Testis (tissue), 3 donors: Measurements from ENCODE around the gene LGALS9. TPM values are rescaled to one million over a fixed set of nuclear protein-coding genes. Genes with fewer than 3 reads are reported as not detected.

ENCODE experiments used
- DNase-seq: peaks from one replicate; pipeline ENCODE4 v3.0.0-alpha.2; 2019
- H3K27ac ChIP-seq, 2 donors: fragments of 200-600 bp; sonication (generic); one replicate each; pipeline ENCODE4 v1.5.1; 2019
- H3K27me3 ChIP-seq: fragments of 200-600 bp; sonication (generic); one replicate; pipeline ENCODE4 v1.5.1; 2019
- H3K36me3 ChIP-seq: fragments of 200-600 bp; sonication (generic); one replicate; pipeline ENCODE4 v1.5.1; 2017; ENCODE audit warnings: low read depth; ENCODE audit errors: missing control alignments
- H3K4me1 ChIP-seq: fragments of 200-600 bp; sonication (generic); one replicate; pipeline ENCODE4 v1.5.1; 2019
- H3K4me3 ChIP-seq, 2 donors: fragments of 200-600 bp; sonication (generic); one replicate each; pipeline ENCODE4 v1.5.1; 2017 to 2019
- H3K9me3 ChIP-seq: fragments of 200-600 bp; sonication (generic); one replicate; pipeline ENCODE4 v1.5.1; 2017
- CTCF ChIP-seq, 3 experiments: fragments of 450-650 bp in 2 of 3; fragments of 200-600 bp in 1 of 3; sonication (generic) in 1 of 3; IDR thresholded peaks; one replicate each; pipeline ENCODE4 v1.5.1; 2016 to 2019; ENCODE audit warnings: antibody characterized with exemption in 3 of 3, mild to moderate bottlenecking in 2 of 3, moderate library complexity in 1 of 3
- POLR2A ChIP-seq: fragments of 450-650 bp; IDR thresholded peaks from one replicate; pipeline ENCODE4 v1.6.1; 2017; ENCODE audit warnings: antibody characterized with exemption, mild to moderate bottlenecking, moderate library complexity
- WGBS, 2 donors: methylation state at CpG; one replicate each; pipeline ENCODE4 v1.1.5; 2018; 5-methylcytosine and 5-hydroxymethylcytosine counted together
- intact Hi-C: fragments of 100-400 bp; cut with DNase I; formaldehyde crosslinking; loops from one replicate; pipeline ENCODE4 v1.15.1; 2023; ENCODE audit warnings: low total_unique reads
- polyA plus RNA-seq: library from polyadenylated mRNA; stranded (reverse); fragments of 350-450 nt; fragmentation: Illumina TruSeq; extraction: RNeasy Lipid Tissue Mini Kit (QIAGEN cat#74804); gene quantifications from one replicate; pipeline ENCODE4 v1.2.3, GENCODE V29; 2014; ENCODE audit warnings: low read depth, low replicate concordance; ENCODE audit not compliant: insufficient read depth
- total RNA-seq, 2 donors: library from RNA; depleted of rRNA; stranded (reverse); fragments of >200 nt; gene quantifications; one replicate each; pipeline ENCODE4 v1.2.3, GENCODE V29; 2016

Gene LGALS9
- total and polyA plus RNA-seq, 3 donors from 2014 or later: 7.2 to 27.5 (median 7.4) TPM

GRCh38 chr17:27593857-27594255, 37.1 kb upstream of the LGALS9 start:
- 80 to 93% methylated on average over 3 of the region's 3 CpGs for WGBS, 2 donors
- DNase-seq: no peak
- no peaks in the 10 kb centered on the region for H3K36me3 ChIP-seq
- no peak overlapping the region for H3K4me3 ChIP-seq
- no peaks in the 10 kb centered on the region for H3K27me3 ChIP-seq
- no peaks in the 10 kb centered on the region for H3K4me1 ChIP-seq
- TF ChIP-seq POLR2A (no peak), CTCF (IDR thresholded peaks at IDR 0.05) (no peak)
- intact Hi-C loops: loop anchor here (10.0 kb wide), 3 partner anchors 59 to 239 kb away; partner anchors contain the start of gene KSR1
- no peaks in the 10 kb centered on the region for H3K9me3 ChIP-seq
- no peak overlapping the region for H3K27ac ChIP-seq

GRCh38 chr17:27595208-27595607, 35.8 kb upstream of the LGALS9 start:
- Histone ChIP-seq H3K4me3 (no peak overlapping the region), H3K27me3 (no peaks in the 10 kb centered on the region), H3K27ac (no peak overlapping the region), H3K9me3 (no peaks in the 10 kb centered on the region), H3K36me3 (no peaks in the 10 kb centered on the region), H3K4me1 (no peaks in the 10 kb centered on the region)
- DNase-seq: no peak
- 93 to 100% methylated on average over 2 of the region's 2 CpGs for WGBS, 2 donors
- TF ChIP-seq CTCF (IDR thresholded peaks at IDR 0.05) (no peak), POLR2A (no peak)
- intact Hi-C loops: loop anchor here (10.0 kb wide), 3 partner anchors 60 to 240 kb away; partner anchors contain the start of gene KSR1

GRCh38 chr17:27596096-27596495, 34.9 kb upstream of the LGALS9 start:
- DNase-seq: peak; percentile 20
- Histone ChIP-seq H3K4me1 (no peaks in the 10 kb centered on the region), H3K4me3 (no peak overlapping the region), H3K27me3 (no peaks in the 10 kb centered on the region), H3K27ac (no peak overlapping the region), H3K9me3 (no peaks in the 10 kb centered on the region), H3K36me3 (no peaks in the 10 kb centered on the region)
- no peak for TF ChIP-seq CTCF (IDR thresholded peaks at IDR 0.05)
- no peak for TF ChIP-seq POLR2A
- intact Hi-C loops: loop anchor here (10.0 kb wide), 3 partner anchors 61 to 241 kb away; partner anchors contain the start of gene KSR1
- 72 to 74% methylated on average over 4 of the region's 4 CpGs for WGBS, 2 donors

DNA sequence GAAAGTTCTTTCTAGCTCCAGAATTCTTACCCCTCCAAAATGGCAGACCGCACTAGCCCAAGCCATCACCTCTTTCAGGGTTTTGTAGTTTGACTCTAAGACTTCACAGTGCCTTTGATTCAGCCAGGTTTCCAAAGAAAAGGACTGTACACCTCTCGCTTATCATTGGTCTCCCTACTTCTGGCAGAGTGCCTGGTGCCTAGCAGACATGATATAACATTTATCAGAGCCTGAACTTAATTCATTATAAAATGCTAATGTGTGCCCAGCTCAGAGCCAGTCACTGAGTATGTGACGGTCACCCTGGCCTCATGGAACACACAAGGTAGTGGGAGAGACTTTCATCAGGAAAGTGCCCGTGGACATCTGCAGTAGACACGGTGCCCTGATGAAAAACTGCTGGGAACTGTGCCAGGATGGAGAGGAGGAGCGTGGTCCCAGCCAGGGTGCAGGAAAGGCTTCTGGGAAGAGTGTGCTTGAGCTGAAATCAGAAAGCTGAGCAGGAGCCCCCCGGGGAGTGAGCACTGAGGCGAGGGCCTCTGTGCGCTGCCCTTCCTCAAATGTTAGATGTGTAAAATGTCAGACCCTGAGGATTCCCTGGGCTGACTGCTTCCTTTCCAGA, 34.3 kb upstream of the LGALS9 start:
- Histone ChIP-seq H3K4me3 (no peak overlapping the region), H3K4me1 (peaks cover 4% of the 10 kb centered on the region), H3K27ac (no peak overlapping the region), H3K27me3 (no peaks in the 10 kb centered on the region), H3K36me3 (no peaks in the 10 kb centered on the region), H3K9me3 (no peaks in the 10 kb centered on the region)
- WGBS, 2 donors: 66 to 73% methylated on average over 9 of the region's 9 CpGs
- no peak for DNase-seq
- intact Hi-C loops: loop anchor here (10.0 kb wide), 3 partner anchors 62 to 242 kb away; partner anchors contain the start of gene KSR1
- TF ChIP-seq POLR2A: no peak
- TF ChIP-seq CTCF (IDR thresholded peaks at IDR 0.05): no peak

DNA sequence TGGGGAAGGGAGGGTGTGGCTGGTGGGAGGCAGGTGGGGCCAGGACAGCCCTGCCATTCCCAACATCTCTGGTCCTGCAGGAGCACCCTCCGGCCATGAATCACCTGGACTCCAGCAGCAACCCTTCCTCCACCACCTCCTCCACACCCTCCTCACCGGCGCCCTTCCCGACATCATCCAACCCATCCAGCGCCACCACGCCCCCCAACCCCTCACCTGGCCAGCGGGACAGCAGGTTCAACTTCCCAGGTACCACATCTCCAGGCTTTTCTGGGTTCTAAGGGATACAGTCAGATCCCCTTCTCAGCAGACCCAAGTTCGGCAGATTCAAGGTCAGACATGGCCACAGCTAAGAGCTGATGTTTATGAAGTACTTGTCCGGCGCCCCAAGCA, 33.8 kb upstream of the LGALS9 start:
- H3K9me3 ChIP-seq: no peaks in the 10 kb centered on the region
- H3K27me3 ChIP-seq: no peaks in the 10 kb centered on the region
- no peak for DNase-seq
- no peak overlapping the region for H3K4me3 ChIP-seq
- WGBS, 2 donors: 83 to 87% methylated on average over 10 of the region's 10 CpGs
- H3K27ac ChIP-seq: no peak overlapping the region
- H3K4me1 ChIP-seq: peaks cover 8% of the 10 kb centered on the region
- TF ChIP-seq CTCF (IDR thresholded peaks at IDR 0.05) (no peak), POLR2A (no peak)
- intact Hi-C loops: loop anchor here (10.0 kb wide), 3 partner anchors 62 to 242 kb away; partner anchors contain the start of gene KSR1
- no peaks in the 10 kb centered on the region for H3K36me3 ChIP-seq
